ENCODE results near the gene AMN.

DNA sequence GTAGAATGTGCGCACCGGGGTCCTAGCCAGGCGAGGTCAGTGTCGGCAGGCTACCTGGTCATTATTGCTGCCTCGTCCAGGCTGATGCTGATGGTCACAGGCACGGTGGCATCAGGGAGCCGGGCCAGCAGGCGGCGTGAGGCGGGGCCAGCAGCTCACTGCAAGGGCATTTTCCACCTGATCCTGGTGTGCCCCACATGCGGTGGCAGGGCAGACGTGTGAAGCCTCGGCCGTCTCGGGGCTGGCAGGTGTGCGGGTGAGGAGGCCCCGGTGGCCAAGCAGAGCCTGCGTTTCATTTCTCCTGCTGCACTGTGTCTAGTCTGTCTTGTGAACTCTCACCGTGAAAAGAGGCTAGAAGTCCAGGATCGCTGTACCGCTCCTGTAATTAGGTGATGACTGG, 12.0 kb upstream of the AMN start:
- TF ChIP-seq POLR2A (IDR thresholded peaks at IDR 0.05; ENCODE audit: low read depth, low read length) (no peak; the same call in 1 of the 2 replicates), TAF1 (IDR thresholded peaks at IDR 0.05; ENCODE audit: borderline replicate concordance, low read depth, low read length) (no peak)

All from GM12892 (cell line).